Hepatocyte (in vitro differentiated cells): ENCODE measurements around the gene TAX1BP3. TPM values are rescaled to one million over a fixed set of nuclear protein-coding genes. Genes with fewer than 3 reads are reported as not detected.

Experiments used
- DNase-seq: peaks from one replicate; pipeline ENCODE4 v3.0.0-alpha.2; 2016; ENCODE audit warnings: low spot score
- H2AFZ ChIP-seq: fragments of 200-600 bp; sonication (generic); 2 replicates; pipeline ENCODE4 v1.6.0; 2016; ENCODE audit warnings: antibody characterized with exemption, mild to moderate bottlenecking
- H3K27ac ChIP-seq: fragments of 200-600 bp; sonication (generic); 2 replicates; pipeline ENCODE4 v1.5.1; 2016; ENCODE audit warnings: mild to moderate bottlenecking
- H3K27me3 ChIP-seq: fragments of 200-600 bp; sonication (generic); 2 replicates; pipeline ENCODE4 v1.6.1; 2016
- H3K36me3 ChIP-seq: fragments of 200-600 bp; sonication (generic); replicated peaks from 2 replicates; pipeline ENCODE4 v1.5.1; 2016; ENCODE audit warnings: low read depth; ENCODE audit not compliant: insufficient read depth
- H3K4me1 ChIP-seq: fragments of 200-600 bp; sonication (generic); 2 replicates; pipeline ENCODE4 v1.5.1; 2016; ENCODE audit warnings: mild to moderate bottlenecking, moderate library complexity; ENCODE audit not compliant: insufficient read depth
- H3K4me2 ChIP-seq: fragments of 200-600 bp; sonication (generic); 2 replicates; pipeline ENCODE4 v1.6.0; 2016
- H3K4me3 ChIP-seq: fragments of 200-600 bp; sonication (generic); 2 replicates; pipeline ENCODE4 v1.5.1; 2016; ENCODE audit warnings: mild to moderate bottlenecking
- H3K79me2 ChIP-seq: fragments of 200-600 bp; sonication (generic); 2 replicates; pipeline ENCODE4 v1.6.0; 2017; ENCODE audit warnings: mild to moderate bottlenecking
- H3K9me2 ChIP-seq: fragments of 200-600 bp; sonication (generic); replicated peaks from 2 replicates; pipeline ENCODE4 v1.6.0; 2017; ENCODE audit warnings: mild to moderate bottlenecking; ENCODE audit not compliant: insufficient read depth
- H3K9me3 ChIP-seq: fragments of 200-600 bp; sonication (generic); 2 replicates; pipeline ENCODE4 v1.5.1; 2016; ENCODE audit warnings: low read depth, mild to moderate bottlenecking
- H4K20me1 ChIP-seq: fragments of 200-600 bp; sonication (generic); 2 replicates; pipeline ENCODE4 v1.6.0; 2016; ENCODE audit warnings: mild to moderate bottlenecking; ENCODE audit not compliant: insufficient read depth, poor library complexity, severe bottlenecking
- CTCF ChIP-seq: fragments of 200-600 bp; sonication (generic); IDR thresholded peaks from 2 replicates; pipeline ENCODE4 v1.5.1; 2016; ENCODE audit warnings: antibody characterized with exemption, mild to moderate bottlenecking; ENCODE audit not compliant: poor library complexity
- EZH2 ChIP-seq: fragments of 200-600 bp; sonication (generic); IDR thresholded peaks from 2 replicates; pipeline ENCODE4 v1.6.1; 2016; ENCODE audit warnings: antibody characterized with exemption, mild to moderate bottlenecking, borderline replicate concordance
- EZH2phosphoT487 ChIP-seq: fragments of 200-600 bp; sonication (generic); IDR thresholded peaks from one replicate; pipeline ENCODE4 v1.6.1; 2018; ENCODE audit warnings: antibody characterized with exemption, mild to moderate bottlenecking, low read depth, moderate library complexity; ENCODE audit not compliant: unreplicated experiment, severe bottlenecking
- WGBS: methylation state at CpG from one replicate; pipeline ENCODE4 v1.1.6; 2016; ENCODE audit warnings: low lambda C conversion rate; ENCODE audit errors: missing lambda C conversion rate; 5-methylcytosine and 5-hydroxymethylcytosine counted together
- polyA plus RNA-seq: library from polyadenylated mRNA; unstranded; fragments of >200 nt; fragmentation: Nextera tagmentation; extraction: Ambion mirVana; gene quantifications from 2 replicates; pipeline ENCODE4 v1.2.1, GENCODE V29; 2016
- total RNA-seq: library from RNA; depleted of rRNA; stranded (reverse); fragments of >200 nt; gene quantifications from 2 replicates; pipeline ENCODE4 v1.2.3, GENCODE V29; 2014

Gene TAX1BP3
- total and polyA plus RNA-seq, 2 experiments from 2014 or later = 218 to 357 TPM

- WGBS = 76% methylated on average over 12 of the region's 12 CpGs
- TF ChIP-seq CTCF (no peak), EZH2phosphoT487 (no peak), EZH2 (no peak)
- no peak overlapping the region for H3K4me2 ChIP-seq
These were observed 21.1 kb downstream of the TAX1BP3 start for GRCh38 chr17:3647251-3647650.

DNA sequence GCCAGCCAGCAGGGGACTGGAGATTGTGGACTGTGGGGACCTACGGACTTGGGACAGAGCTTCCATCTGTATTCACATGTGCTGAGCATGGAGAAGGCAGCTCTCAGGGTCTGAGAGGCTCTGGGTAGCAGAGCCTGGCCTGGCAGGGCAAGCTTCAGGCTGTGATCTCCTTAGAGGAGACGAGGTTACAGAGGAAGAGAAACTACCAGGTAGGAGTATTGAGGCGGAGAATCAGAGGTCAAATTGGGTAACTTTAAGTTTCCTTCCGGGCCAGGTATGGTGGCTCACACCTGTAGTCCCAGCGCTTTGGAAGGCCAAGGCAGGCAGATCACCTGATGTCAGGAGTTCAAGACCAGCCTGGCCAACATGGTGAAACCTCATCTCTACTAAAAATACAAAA lies 23.1 kb downstream of the TAX1BP3 start:
- Histone ChIP-seq H3K27me3 (no peaks in the 10 kb centered on the region), H2AFZ (no peak overlapping the region), H3K9me3 (no peaks in the 10 kb centered on the region), H4K20me1 (no peaks in the 10 kb centered on the region), H3K9me2 (no peaks in the 10 kb centered on the region), H3K79me2 (no peaks in the 10 kb centered on the region), H3K4me1 (peaks cover 3% of the 10 kb centered on the region), H3K4me2 (no peak overlapping the region), H3K4me3 (no peak overlapping the region), H3K27ac (no peak overlapping the region), H3K36me3 (no peaks in the 10 kb centered on the region)
- TF ChIP-seq EZH2phosphoT487 = no peak
- no peak for TF ChIP-seq EZH2
- TF ChIP-seq CTCF = no peak
- DNase-seq = no peak
- 57% methylated on average over 5 of the region's 5 CpGs for WGBS

More at GRCh38 chr17:3647251-3647650, 21.1 kb downstream of the TAX1BP3 start:
- Histone ChIP-seq H3K4me1 (peaks cover 3% of the 10 kb centered on the region), H3K79me2 (no peaks in the 10 kb centered on the region), H3K9me2 (no peaks in the 10 kb centered on the region), H3K9me3 (no peaks in the 10 kb centered on the region), H3K27me3 (no peaks in the 10 kb centered on the region), H3K4me3 (no peak overlapping the region), H3K36me3 (no peaks in the 10 kb centered on the region), H4K20me1 (no peaks in the 10 kb centered on the region), H3K27ac (no peak overlapping the region), H2AFZ (no peak overlapping the region)
- no peak for DNase-seq

- Histone ChIP-seq H3K4me2 (no peak overlapping the region), H3K36me3 (no peaks in the 10 kb centered on the region), H3K27ac (no peak overlapping the region), H3K27me3 (no peaks in the 10 kb centered on the region), H3K79me2 (no peaks in the 10 kb centered on the region), H4K20me1 (no peaks in the 10 kb centered on the region), H3K4me3 (no peak overlapping the region), H3K9me3 (no peaks in the 10 kb centered on the region), H3K9me2 (no peaks in the 10 kb centered on the region), H3K4me1 (peaks cover 3% of the 10 kb centered on the region), H2AFZ (no peak overlapping the region)
- TF ChIP-seq EZH2phosphoT487 = no peak
- TF ChIP-seq CTCF = no peak
- DNase-seq = no peak
- WGBS = 99% methylated on average over 4 of the region's 4 CpGs
These were observed 24.5 kb downstream of the TAX1BP3 start for GRCh38 chr17:3643889-3644349.
